Measurements from ENCODE around the gene OPRPN. TPM values are rescaled to one million over a fixed set of nuclear protein-coding genes. Genes with fewer than 3 reads are reported as not detected.

OPRPN gene
- polyA plus RNA-seq, 1 donor (not counting 4 experiments of a cell fraction or from before 2014, with no cell fraction given) = not detected

DNA sequence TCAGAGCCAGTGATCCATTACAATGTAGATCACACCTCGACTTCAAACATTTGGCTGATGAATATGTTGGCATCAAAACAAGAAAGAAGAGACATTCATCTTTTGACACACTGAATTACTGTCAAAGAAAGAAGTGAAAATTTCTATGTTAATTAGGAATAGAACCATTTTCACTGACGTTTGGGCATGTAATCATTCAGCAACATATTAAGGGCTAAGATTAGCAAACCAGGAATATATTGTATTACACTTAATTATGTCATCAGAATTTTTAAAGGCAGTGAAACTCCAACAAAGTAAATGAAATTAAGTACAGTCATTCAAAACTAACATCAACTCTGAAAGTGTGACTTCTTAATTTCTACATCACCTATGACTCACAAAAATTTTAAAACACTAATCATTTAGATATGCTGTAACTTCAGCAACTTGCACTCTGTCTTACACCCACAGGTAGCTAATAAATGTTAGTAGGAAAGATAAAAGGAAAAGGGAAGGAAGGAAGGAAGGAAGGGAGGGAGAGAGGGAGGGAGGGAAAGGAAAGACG, 38.6 kb upstream of the OPRPN start:
- DNase-seq (ENCODE audit: low read depth, low spot score) = no peak

DNA sequence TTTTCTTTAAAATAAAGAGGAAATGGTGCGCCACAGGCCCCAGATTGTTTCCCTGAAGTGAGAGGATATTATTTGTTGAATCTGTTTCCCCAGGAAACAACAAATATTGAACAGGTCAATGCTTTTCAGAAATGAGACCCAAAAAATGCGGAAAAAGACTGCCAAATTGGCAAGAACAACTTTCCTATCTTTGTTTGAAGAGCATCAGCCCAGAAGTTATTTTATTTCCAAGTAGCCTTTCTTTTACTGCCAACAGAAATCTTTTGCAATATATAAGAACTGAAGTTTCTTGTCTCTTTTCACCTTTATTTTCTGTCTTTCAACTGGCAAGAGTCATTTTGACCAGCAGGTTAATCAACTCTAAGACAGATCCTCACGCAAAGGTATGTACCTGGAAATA, 37.3 kb upstream of the OPRPN start, which contains the start of gene SMR3A:
SMR3A (plus strand) TSS at position 301 of the 400 bp plus-strand sequence. CDS start 1,356 bp downstream, outside the sequence.
- no peak within 1 kb of the TSS for H3K27ac ChIP-seq (ENCODE audit: control insufficient read depth, insufficient read depth, low read length)
- H3K9ac ChIP-seq (ENCODE audit: control insufficient read depth, extremely low read depth, insufficient read depth, low read length) = no peak within 1 kb of the TSS
- no peaks in the 10 kb centered on the region for H3K4me1 ChIP-seq (ENCODE audit: control insufficient read depth, extremely low read depth, insufficient read depth, low read length)
- H3K4me3 ChIP-seq (ENCODE audit: control insufficient read depth in 2 of 3, extremely low read depth in 1 of 3, insufficient read depth in 2 of 3, low read depth in 1 of 3, low read length in 3 of 3) = no peak within 1 kb of the TSS
- dilution Hi-C loops (cut with MboI; ENCODE audit: extremely low pct_ligation_motif_present, low sequenced_read_pairs) = no loop called here
- no peak within 1 kb of the TSS for H3K4me2 ChIP-seq (ENCODE audit: control insufficient read depth, extremely low read depth, insufficient read depth, low read depth, low read length)
- no peaks in the 10 kb centered on the region for H4K20me1 ChIP-seq (ENCODE audit: control insufficient read depth, extremely low read depth, insufficient read depth, low read length)
- DNase-seq (ENCODE audit: low read depth, low spot score) (no peak), FAIRE-seq (no peak)
- TF ChIP-seq, protein P1, sequence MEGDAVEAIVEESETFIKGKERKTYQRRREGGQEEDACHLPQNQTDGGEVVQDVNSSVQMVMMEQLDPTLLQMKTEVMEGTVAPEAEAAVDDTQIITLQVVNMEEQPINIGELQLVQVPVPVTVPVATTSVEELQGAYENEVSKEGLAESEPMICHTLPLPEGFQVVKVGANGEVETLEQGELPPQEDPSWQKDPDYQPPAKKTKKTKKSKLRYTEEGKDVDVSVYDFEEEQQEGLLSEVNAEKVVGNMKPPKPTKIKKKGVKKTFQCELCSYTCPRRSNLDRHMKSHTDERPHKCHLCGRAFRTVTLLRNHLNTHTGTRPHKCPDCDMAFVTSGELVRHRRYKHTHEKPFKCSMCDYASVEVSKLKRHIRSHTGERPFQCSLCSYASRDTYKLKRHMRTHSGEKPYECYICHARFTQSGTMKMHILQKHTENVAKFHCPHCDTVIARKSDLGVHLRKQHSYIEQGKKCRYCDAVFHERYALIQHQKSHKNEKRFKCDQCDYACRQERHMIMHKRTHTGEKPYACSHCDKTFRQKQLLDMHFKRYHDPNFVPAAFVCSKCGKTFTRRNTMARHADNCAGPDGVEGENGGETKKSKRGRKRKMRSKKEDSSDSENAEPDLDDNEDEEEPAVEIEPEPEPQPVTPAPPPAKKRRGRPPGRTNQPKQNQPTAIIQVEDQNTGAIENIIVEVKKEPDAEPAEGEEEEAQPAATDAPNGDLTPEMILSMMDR (optimal IDR thresholded peaks at IDR 0.05 in 1 of 3, IDR thresholded peaks at IDR 0.05 in 1 of 3, conservative IDR thresholded peaks at IDR 0.05 in 1 of 3; ENCODE audit: extremely low read depth in 1 of 3, insufficient read depth in 2 of 3, low read length in 3 of 3) = no peak
- TF ChIP-seq EZH2 (IDR thresholded peaks at IDR 0.05; ENCODE audit: low read length) = no peak
- H3K79me2 ChIP-seq (ENCODE audit: control insufficient read depth, insufficient read depth, low read length) = no peaks in the 10 kb centered on the region
- no peaks in the 10 kb centered on the region for H3K36me3 ChIP-seq (ENCODE audit: control insufficient read depth in 2 of 2, extremely low read depth in 1 of 2, insufficient read depth in 2 of 2, low read length in 2 of 2)
- no peak within 1 kb of the TSS for H2AFZ ChIP-seq (ENCODE audit: control insufficient read depth, low read length)
- no peaks in the 10 kb centered on the region for H3K9me3 ChIP-seq (ENCODE audit: control insufficient read depth, low read depth, low read length)
- H3K9me1 ChIP-seq (ENCODE audit: control insufficient read depth, extremely low read depth, insufficient read depth, low read length) = no peaks in the 10 kb centered on the region
- H3K27me3 ChIP-seq (ENCODE audit: control insufficient read depth, extremely low read depth, insufficient read depth, low read length) = no peaks in the 10 kb centered on the region

More for the DNA sequence above, 38.6 kb upstream of the OPRPN start:
- no peaks in the 10 kb centered on the region for H3K36me3 ChIP-seq (ENCODE audit: control insufficient read depth in 2 of 2, extremely low read depth in 1 of 2, insufficient read depth in 2 of 2, low read length in 2 of 2)
- H3K9me1 ChIP-seq (ENCODE audit: control insufficient read depth, extremely low read depth, insufficient read depth, low read length) = no peaks in the 10 kb centered on the region
- no peaks in the 10 kb centered on the region for H3K9me3 ChIP-seq (ENCODE audit: control insufficient read depth, low read depth, low read length)
- H3K79me2 ChIP-seq (ENCODE audit: control insufficient read depth, insufficient read depth, low read length) = no peaks in the 10 kb centered on the region
- no peak for FAIRE-seq
- H3K27ac ChIP-seq (ENCODE audit: control insufficient read depth, insufficient read depth, low read length) = no peak overlapping the region
- H3K4me1 ChIP-seq (ENCODE audit: control insufficient read depth, extremely low read depth, insufficient read depth, low read length) = no peaks in the 10 kb centered on the region
- dilution Hi-C loops (cut with MboI; ENCODE audit: extremely low pct_ligation_motif_present, low sequenced_read_pairs) = no loop called here
- no peaks in the 10 kb centered on the region for H4K20me1 ChIP-seq (ENCODE audit: control insufficient read depth, extremely low read depth, insufficient read depth, low read length)
- no peaks in the 10 kb centered on the region for H3K27me3 ChIP-seq (ENCODE audit: control insufficient read depth, extremely low read depth, insufficient read depth, low read length)
- H3K9ac ChIP-seq (ENCODE audit: control insufficient read depth, extremely low read depth, insufficient read depth, low read length) = no peak overlapping the region
- no peak overlapping the region for H2AFZ ChIP-seq (ENCODE audit: control insufficient read depth, low read length)
- TF ChIP-seq, protein P1 (optimal IDR thresholded peaks at IDR 0.05 in 1 of 3, IDR thresholded peaks at IDR 0.05 in 1 of 3, conservative IDR thresholded peaks at IDR 0.05 in 1 of 3; ENCODE audit: extremely low read depth in 1 of 3, insufficient read depth in 2 of 3, low read length in 3 of 3) = no peak
- no peak for TF ChIP-seq EZH2 (IDR thresholded peaks at IDR 0.05; ENCODE audit: low read length)
- H3K4me2 ChIP-seq (ENCODE audit: control insufficient read depth, extremely low read depth, insufficient read depth, low read depth, low read length) = no peak overlapping the region
- H3K4me3 ChIP-seq (ENCODE audit: control insufficient read depth in 2 of 3, extremely low read depth in 1 of 3, insufficient read depth in 2 of 3, low read depth in 1 of 3, low read length in 3 of 3) = no peak overlapping the region
